Thyroid gland (tissue), 4 donors: ENCODE measurements around the gene A2M. TPM values are rescaled to one million over a fixed set of nuclear protein-coding genes. Genes with fewer than 3 reads are reported as not detected.

Source experiments
- DNase-seq, 2 donors: peaks; one replicate each; pipeline ENCODE4 v3.0.0-alpha.2; 2019
- H3K27ac ChIP-seq, 3 donors: fragments of 200-600 bp; sonication (generic); 1 replicate in 2 of 3; 2 replicates in 1 of 3; pipeline ENCODE4 v1.5.1; 2016 to 2019; ENCODE audit warnings: mild to moderate bottlenecking in 1 of 3, moderate library complexity in 1 of 3
- H3K27me3 ChIP-seq: fragments of 200-600 bp; sonication (generic); one replicate; pipeline ENCODE4 v1.5.1; 2019
- H3K36me3 ChIP-seq, 2 donors: fragments of 200-600 bp; sonication (generic); one replicate each; pipeline ENCODE4 v1.5.1; 2016 to 2019
- H3K4me1 ChIP-seq, 2 donors: fragments of 200-600 bp; sonication (generic); one replicate each; pipeline ENCODE4 v1.5.1; 2017 to 2019
- H3K4me3 ChIP-seq, 3 donors: fragments of 200-600 bp; sonication (generic); replicated peaks in 1 of 3; 1 replicate in 2 of 3; 2 replicates in 1 of 3; pipeline ENCODE4 v1.5.1; 2016; ENCODE audit warnings: mild to moderate bottlenecking in 1 of 3
- H3K9me3 ChIP-seq: fragments of 200-600 bp; sonication (generic); one replicate; pipeline ENCODE4 v1.5.1; 2017
- CTCF ChIP-seq, 6 experiments: fragments of 200-600 bp in 3 of 6; fragments of 450-650 bp in 3 of 6; sonication (generic) in 3 of 6; IDR thresholded peaks; one replicate each; pipeline ENCODE4 v1.5.1; 2016 to 2019; ENCODE audit warnings: antibody characterized with exemption in 6 of 6, mild to moderate bottlenecking in 2 of 6, inconsistent platforms in 1 of 6, moderate library complexity in 1 of 6
- POLR2A ChIP-seq, 2 donors: fragments of 450-650 bp; IDR thresholded peaks; one replicate each; pipeline ENCODE4 v1.6.1; 2017; ENCODE audit warnings: antibody characterized with exemption in 2 of 2, mild to moderate bottlenecking in 2 of 2, moderate library complexity in 1 of 2
- WGBS, 2 donors: methylation state at CpG; one replicate each; pipeline ENCODE4 v1.1.5; 2017; 5-methylcytosine and 5-hydroxymethylcytosine counted together
- intact Hi-C: fragments of 100-400 bp; cut with DNase I; formaldehyde crosslinking; loops from one replicate; pipeline ENCODE4 v1.15.1; 2023
- total RNA-seq, 4 donors: library from RNA; depleted of rRNA; stranded (reverse); fragments of >200 nt; gene quantifications; one replicate each; pipeline ENCODE4 v1.2.3, GENCODE V29; 2016

A2M gene
- total RNA-seq, 4 donors from 2014 or later: 124 to 345 (median 219) TPM

DNA sequence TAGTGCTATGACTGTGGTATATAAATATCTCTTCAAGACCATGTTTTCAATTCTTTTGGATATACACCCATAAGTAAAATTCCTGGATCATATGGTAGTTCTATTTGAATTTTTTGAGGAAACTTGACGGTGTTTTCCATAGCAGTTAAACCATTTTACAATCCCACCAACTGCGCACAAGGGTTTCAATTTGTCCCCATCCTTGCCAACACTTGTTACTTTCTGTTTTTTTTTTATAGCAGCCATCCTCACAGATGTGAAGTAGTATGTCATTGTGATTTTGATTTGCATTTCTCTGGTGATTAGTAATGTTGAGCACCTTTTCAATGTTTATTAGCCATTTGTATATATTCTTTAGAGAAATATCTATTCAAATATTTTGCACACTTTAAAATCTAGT, 14.5 kb upstream of the A2M start:
- intact Hi-C loops: no loop called here
- TF ChIP-seq CTCF (IDR thresholded peaks at IDR 0.05) (no peak), POLR2A (IDR thresholded peaks at IDR 0.05) (no peak)
- no peak for DNase-seq
- Histone ChIP-seq H3K27ac (no peak overlapping the region), H3K4me1 (no peaks in the 10 kb centered on the region), H3K9me3 (no peaks in the 10 kb centered on the region), H3K27me3 (no peaks in the 10 kb centered on the region), H3K36me3 (no peaks in the 10 kb centered on the region), H3K4me3 (no peak overlapping the region)
- WGBS, 2 donors: 64 to 73% methylated on average over 2 of the region's 2 CpGs

GRCh38 chr12:9127936-9128663, 12.4 kb upstream of the A2M start:
- no peak overlapping the region for H3K4me3 ChIP-seq
- DNase-seq: no peak
- intact Hi-C loops: no loop called here
- H3K27ac ChIP-seq: no peak overlapping the region
- H3K4me1 ChIP-seq: no peaks in the 10 kb centered on the region
- WGBS, 2 donors: 96 to 97% methylated on average over 29 to 35 of the region's 36 CpGs
- no peak for TF ChIP-seq CTCF (IDR thresholded peaks at IDR 0.05)
- no peak for TF ChIP-seq POLR2A (IDR thresholded peaks at IDR 0.05)
- H3K27me3 ChIP-seq: no peaks in the 10 kb centered on the region
- H3K9me3 ChIP-seq: no peaks in the 10 kb centered on the region
- no peaks in the 10 kb centered on the region for H3K36me3 ChIP-seq

- Histone ChIP-seq H3K27ac (no peak overlapping the region), H3K9me3 (no peaks in the 10 kb centered on the region), H3K27me3 (no peaks in the 10 kb centered on the region), H3K36me3 (no peaks in the 10 kb centered on the region), H3K4me3 (no peak overlapping the region), H3K4me1 (no peaks in the 10 kb centered on the region)
- no peak for DNase-seq
- intact Hi-C loops: no loop called here
- 92 to 93% methylated on average over 12 to 20 of the region's 21 CpGs for WGBS, 2 donors
- TF ChIP-seq POLR2A (IDR thresholded peaks at IDR 0.05) (no peak), CTCF (IDR thresholded peaks at IDR 0.05) (no peak)
Observed at GRCh38 chr12:9127484-9127883, 11.8 kb upstream of the A2M start.

DNA sequence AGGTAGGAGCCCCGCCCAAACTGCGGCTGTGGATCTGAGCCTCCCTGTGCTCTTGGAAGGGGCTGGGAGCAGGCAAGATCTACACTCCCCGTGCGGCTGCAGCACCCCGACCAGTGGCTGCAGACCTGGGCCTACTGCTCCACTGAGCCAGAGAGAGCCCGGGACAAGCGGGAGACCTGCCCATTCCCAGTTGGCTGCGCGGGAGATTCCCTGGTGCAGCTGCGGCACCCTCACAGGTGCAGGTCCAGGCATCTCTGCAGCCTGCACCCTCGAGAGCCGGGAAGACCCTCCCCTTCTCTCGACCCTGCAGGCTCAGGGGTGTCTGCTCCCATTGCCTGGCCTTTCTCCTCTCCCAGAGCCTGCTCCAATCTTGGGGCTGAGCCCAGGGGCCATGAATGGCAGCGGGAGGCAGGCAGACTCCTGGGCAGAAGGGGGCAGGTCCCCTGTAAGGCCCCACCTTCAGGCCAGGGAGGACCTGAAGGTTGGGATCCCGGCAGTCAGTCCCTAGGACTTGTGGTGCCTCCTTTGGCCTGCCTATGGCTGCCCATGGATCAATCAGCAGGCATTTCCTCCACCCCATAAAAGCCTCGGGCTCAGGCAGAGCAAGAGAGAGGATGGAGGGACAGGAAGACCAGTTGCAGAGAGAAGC, 8.8 kb upstream of the A2M start:
- no peaks in the 10 kb centered on the region for H3K27me3 ChIP-seq
- 92% methylated on average over 4 to 11 of the region's 16 CpGs for WGBS, 2 donors
- intact Hi-C loops: no loop called here

More for the DNA sequence above, 8.8 kb upstream of the A2M start:
- TF ChIP-seq CTCF (IDR thresholded peaks at IDR 0.05) (no peak), POLR2A (IDR thresholded peaks at IDR 0.05) (no peak)
- H3K36me3 ChIP-seq: no peaks in the 10 kb centered on the region
- DNase-seq: no peak
- no peaks in the 10 kb centered on the region for H3K4me1 ChIP-seq
- H3K27ac ChIP-seq: peak overlapping the region in 2 of 3 donors; percentile 47 to 61
- no peak overlapping the region for H3K4me3 ChIP-seq
- no peaks in the 10 kb centered on the region for H3K9me3 ChIP-seq
